Fibroblast of skin of left quadriceps (primary cell): ENCODE data around the gene RIPK3.
"Not testable (repeated sequence)": the region's sequence is repeated elsewhere in the genome, so short reads cannot be mapped to it uniquely, and the experiment has no call there.

ENCODE experiments used
- DNase-seq, 2 experiments: peaks; one replicate each; pipeline ENCODE4 v3.0.0-alpha.2; 2013; ENCODE audit warnings: low read depth in 2 of 2

RIPK3 gene

DNA sequence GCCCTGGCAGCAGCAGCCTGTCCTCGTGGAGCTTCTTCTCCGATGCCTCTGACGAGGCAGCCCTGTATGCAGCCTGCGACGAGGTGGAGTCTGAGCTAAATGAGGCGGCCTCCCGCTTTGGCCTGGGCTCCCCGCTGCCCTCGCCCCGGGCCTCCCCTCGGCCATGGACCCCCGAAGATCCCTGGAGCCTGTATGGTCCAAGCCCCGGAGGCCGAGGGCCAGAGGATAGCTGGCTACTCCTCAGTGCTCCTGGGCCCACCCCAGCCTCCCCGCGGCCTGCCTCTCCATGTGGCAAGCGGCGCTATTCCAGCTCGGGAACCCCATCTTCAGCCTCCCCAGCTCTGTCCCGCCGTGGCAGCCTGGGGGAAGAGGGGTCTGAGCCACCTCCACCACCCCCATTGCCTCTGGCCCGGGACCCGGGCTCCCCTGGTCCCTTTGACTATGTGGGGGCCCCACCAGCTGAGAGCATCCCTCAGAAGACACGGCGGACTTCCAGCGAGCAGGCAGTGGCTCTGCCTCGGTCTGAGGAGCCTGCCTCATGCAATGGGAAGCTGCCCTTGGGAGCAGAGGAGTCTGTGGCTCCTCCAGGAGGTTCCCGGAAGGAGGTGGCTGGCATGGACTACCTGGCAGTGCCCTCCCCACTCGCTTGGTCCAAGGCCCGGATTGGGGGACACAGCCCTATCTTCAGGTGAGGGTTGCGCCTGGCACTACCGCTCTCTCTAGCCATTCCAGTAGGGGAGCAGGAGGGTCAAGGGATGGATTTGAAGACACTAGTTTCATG is 30.3 kb upstream of the RIPK3 start:
- DNase-seq: no peak

DNA sequence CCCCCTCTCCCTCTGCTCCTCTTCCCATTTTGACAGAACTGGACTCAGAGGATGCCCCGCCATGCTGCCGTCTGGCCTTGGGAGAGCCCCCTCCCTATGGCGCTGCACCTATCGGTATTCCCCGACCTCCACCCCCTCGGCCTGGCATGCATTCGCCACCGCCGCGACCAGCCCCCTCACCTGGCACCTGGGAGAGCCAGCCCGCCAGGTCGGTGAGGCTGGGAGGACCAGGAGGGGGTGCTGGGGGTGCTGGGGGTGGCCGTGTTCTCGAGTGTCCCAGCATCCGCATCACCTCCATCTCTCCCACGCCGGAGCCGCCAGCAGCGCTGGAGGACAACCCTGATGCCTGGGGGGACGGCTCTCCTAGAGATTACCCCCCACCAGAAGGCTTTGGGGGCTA is 29.7 kb upstream of the RIPK3 start:
- no peak for DNase-seq

GRCh38 chr14:24368562-24369252 is 28.9 kb upstream of the RIPK3 start:
- DNase-seq: peak; percentile 89

- DNase-seq: no peak
These were observed 28.4 kb upstream of the RIPK3 start for GRCh38 chr14:24368212-24368561.

GRCh38 chr14:24367514-24368211 is 27.9 kb upstream of the RIPK3 start, which contains the start of gene NFATC4:
Gene NFATC4 (plus strand): TSS chr14:24368184. CDS start chr14:24368341, 157 bp downstream.
- peak; percentile 98 for DNase-seq

DNA sequence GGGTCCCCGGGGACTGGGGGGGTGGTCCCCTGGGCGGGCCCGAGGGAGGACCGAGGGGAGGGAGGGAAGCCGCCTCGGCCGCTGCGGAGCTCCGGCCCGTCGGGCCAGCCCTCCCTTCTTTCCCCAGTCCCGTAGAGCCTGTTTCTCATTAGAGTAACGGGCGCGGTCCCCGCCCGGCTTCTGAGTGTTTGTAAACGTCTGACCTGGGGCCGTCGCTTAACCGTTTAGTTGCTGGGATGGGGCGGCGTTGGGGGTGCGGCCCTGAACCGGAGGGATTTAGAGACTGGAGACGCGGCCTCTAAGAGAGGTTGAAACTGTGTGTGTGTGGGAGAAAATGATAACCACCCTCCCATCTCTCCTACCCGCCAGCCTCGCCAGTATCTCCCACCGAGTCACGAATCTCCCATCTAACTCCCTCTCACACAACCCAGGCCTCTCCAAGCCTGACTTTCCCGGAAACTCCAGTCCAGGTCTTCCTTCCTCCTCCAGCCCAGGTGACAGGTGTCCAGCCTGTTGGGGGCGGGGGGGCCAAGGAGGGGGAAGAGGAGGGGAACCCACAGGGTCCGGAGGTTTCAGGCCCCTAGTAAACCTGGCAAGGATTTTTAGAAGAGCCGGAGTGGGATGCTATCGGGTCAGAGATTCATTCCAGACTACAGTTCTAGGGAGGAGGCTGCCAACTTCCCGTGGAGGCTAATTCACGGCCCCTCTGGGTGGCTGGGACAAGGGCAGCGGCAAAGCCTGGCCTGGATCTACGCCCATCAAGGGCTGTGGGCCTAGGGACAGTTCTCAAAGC is 27.1 kb upstream of the RIPK3 start:
- DNase-seq: peak; percentile 97

GRCh38 chr14:24366413-24366720 is 26.6 kb upstream of the RIPK3 start:
- no peak for DNase-seq

- peak; percentile 73 to 77 for DNase-seq
These were observed 26.0 kb upstream of the RIPK3 start for GRCh38 chr14:24365600-24366412.

DNA sequence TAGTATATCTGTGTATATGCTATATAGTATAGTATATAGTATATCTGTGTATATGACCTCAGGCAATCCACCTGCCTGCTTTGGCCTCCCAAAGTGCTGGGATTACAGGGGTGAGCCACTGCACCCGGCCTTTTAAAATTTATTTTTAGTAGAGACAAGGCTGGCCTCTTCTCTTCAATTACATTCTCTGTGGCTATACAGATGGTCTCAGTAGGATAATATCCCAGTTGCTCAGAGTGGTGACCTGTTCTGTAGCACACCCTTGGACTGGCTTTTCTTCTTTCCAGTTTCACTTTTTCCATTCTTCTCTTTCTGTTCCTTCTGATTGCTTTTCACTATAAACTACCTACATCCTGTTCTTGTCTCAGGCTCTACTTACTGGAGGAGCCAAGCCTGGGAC is 25.1 kb upstream of the RIPK3 start:
- no peak for DNase-seq

DNA sequence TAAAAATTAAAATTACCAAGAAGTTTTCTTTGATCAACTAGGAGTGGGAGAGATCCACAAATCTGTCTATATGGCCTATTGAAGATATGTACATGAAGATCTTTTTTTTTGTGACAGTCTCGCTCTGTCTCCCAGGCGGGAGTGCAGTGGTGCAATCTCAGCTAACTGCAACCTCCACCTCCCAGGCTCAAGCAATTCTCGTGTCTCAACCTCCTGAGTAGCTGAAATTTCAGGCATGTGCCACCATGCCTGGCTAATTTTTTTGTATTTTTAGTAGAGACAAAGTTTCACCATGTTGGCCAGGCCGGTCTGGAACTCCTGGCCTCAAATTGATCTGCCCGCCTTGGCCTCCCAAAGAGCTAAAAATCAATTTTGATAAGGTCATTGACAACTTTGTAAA is 23.6 kb upstream of the RIPK3 start:
- no peak for DNase-seq

DNA sequence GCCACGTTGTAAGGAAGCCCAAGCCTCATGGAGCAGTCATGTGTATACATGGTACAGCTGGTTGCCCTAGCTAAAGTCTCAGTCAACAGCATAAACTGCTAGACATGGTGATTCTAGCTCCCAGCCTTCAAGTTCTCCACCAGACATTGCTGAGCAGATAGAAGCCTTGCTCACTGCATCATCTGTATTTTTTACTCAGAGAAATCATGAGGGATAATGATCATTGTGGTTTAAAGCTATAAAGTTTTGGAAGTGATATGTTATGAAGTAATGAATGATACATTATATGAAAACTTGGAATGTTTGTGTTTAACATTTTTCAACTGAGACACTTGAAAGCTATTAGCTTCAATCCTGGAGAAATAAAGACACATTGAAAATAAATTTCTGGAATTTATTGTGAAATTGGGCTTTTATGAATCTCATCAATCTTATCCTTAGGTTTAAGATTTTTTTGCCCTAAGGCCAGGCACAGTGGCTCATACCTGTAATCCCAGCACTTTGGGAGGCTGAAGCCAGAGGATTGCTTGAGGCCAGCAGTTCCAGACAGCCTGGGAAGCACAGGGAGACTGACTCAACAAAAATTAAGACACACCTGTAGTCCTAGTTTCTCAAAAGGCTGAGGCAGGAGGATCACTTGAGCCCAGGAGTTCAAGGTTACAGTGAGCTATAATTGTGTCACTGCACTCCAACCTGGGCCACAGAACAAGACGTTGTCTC is 22.6 kb upstream of the RIPK3 start:
- DNase-seq: peak; percentile 63 to 67

DNA sequence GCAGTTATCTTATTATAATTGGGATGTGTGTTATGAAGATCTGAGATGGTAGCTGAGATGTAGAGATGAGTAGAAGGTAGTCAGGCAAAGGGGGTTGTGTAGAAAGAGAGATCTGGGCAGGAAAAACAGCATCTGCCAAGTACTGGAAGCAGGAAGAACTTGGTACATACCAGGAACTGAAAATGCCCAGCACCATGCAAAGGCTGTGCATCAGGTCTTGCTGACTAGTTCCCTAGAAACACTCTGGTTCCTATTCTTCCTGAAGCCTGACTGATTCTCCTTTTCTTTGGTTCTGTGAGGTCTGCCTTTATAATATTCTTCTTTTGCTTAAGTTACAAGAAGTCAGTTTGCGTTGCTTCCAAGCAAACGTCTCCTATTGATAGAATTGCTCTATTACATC is 21.5 kb upstream of the RIPK3 start:
- no peak for DNase-seq

DNA sequence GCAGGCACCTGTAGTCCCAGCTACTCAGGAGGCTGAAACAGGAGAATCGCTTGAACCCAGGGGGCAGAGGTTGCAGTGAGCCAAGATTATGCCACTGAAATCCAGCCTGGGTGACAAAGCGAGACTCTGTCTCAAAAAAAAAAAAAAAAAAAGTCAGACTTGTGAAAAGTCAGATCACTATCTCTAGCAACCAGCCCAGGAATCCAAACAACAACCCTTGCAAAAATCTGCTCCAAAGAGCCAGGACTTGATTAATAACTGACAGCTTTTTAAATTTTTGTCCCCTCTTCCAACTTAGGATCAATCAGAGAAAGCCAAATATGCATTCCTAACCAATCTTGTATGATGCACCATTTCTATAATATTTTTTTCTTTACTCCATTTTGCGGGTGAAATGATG is 20.5 kb upstream of the RIPK3 start:
- no peak for DNase-seq

- no peak for DNase-seq
These were observed 16.4 kb upstream of the RIPK3 start for GRCh38 chr14:24356208-24356607.

GRCh38 chr14:24355009-24355408 is 15.2 kb upstream of the RIPK3 start:
- DNase-seq: no peak

DNA sequence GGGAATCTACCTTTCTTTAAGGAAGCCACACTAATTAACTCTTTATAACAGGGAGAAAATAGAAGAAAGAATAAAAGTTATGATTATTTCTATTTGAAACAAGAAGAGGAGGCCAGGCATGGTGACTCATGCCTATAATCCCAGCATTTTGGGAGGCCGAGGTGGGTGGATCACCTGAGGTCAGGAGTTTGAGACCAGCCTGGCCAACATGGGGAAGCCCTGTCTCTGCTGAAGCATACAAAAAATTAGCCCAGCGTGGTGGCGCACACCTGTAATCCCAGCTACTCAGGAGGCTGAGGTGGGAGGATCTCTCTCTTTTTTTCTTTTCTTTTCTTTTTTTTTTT is 14.7 kb upstream of the RIPK3 start:
- DNase-seq: not testable (repeated sequence)

DNA sequence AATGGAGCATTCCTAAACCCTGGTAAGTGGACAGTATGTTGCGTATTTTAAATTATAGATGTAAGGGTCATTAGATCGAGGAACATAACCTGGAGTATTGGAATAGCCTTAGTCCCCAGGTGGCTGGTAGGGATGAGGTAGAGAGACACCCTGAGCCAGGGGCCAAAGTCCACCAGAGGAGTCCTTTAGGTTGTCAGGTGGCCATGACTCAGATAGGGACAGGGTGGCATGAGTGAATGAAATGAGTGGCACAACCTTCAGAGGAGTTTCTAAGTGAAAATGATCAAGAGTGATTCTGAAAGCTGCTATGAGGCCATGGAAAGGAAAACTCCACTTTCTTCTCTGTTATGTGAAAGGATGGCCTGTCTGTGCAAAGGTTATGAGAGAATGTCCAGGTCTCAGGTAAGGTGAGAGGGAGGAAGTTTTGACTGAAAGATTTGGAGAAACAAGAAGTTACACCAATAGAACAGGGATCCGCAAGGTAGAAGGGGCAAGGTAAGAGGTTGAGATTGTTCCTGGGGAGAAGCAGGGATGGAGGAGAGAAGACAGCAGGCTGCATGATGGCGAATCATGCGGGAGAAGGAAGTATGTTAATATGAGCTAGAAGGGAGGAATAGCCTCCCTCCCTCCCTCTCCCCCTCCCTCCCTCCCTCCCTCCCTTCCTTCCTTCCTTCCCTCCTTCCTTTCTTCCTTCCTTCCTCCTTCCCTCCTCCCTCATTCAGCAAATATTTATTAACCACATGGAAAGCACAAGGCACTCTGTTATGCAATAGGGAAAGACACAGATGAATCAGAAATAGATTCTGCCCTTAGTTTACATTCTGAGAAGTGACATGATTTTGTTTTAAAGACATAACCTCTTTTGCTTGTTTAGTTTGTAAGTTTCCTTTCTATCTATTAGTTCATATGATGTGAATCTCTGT is 14.0 kb upstream of the RIPK3 start:
- peak in 1 of 2 experiments; percentile 42 for DNase-seq

DNA sequence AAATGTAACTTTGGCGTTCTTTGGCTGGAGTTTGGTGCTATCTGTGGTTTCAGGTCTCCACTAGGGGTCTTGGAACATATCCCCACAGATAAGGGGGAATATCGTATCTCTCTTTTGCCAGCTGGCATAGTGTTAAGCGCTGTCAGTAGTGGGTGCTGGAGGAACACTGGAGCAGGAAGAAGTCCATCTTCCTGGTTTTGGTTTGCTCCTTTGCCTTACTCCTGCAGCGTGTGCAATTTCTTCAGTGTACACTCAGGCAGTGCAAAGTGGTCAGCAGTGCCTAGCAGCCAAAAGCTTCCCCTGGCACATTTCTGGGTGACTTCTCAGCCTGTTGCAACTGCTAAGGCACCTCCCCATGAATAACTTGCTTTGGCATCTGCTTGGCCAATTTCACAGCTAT is 11.7 kb upstream of the RIPK3 start:
- DNase-seq: no peak

DNA sequence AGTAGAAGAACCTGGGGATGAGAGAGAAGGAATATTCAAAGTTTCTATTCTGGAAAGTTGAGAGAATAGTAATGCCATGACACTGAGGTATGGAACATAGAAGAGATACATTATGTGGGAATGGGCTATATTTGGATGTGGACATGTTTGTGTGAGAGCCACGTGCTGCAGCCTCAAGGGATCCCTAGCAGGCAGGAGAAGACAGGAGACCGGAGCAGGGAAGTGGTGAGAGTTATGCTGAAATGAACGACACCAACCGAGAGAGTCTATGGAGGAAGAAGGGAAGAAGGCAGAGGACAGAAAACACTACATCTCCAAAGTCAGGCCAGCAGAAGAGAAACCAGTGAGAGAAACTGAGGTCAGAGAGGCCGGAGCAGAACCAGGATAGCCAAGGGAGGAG is 10.0 kb upstream of the RIPK3 start:
- no peak for DNase-seq

GRCh38 chr14:24348186-24348585 is 8.4 kb upstream of the RIPK3 start:
- DNase-seq: no peak
